Stimulated activated CD4-positive, alpha-beta T cell treated with anti-CD3 and anti-CD28 coated beads, Interleukin-15, amount 100 ng/mL, for 48 hours (primary cell): ENCODE measurements around the gene IQGAP2.
"Not testable (repeated sequence)": the region's sequence is repeated elsewhere in the genome, so short reads cannot be mapped to it uniquely, and the experiment has no call there.

Source experiments
- DNase-seq, 2 donors: peaks; one replicate each; pipeline ENCODE4 v3.0.0-alpha.2; 2020; ENCODE audit warnings: low read depth in 2 of 2

The IQGAP2 gene

DNA sequence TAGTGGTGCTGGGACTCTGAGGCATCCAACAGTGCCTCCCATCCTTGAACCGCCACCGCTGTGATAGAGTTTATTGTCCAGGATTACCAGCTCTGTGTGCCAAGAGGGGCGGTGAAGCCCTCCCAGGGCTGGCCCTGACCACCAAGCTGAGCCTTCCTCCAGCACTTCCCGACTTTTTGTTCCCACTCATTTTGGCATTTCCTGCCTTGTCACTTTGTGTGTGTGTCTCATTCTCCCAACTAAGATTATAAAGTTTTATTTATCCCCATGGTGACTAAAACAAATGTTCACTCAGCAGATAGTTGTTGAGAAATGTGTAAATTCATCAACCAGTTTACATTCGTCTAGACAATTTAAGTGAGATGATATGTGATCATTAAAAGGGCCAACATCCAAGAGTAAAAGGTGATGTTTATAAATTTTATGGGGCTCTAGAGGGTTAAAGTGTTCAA is 315.3 kb downstream of the IQGAP2 start:
- no peak for DNase-seq

- no peak for DNase-seq
Measured at GRCh38 chr5:76718880-76719279, 315.8 kb downstream of the IQGAP2 start.

GRCh38 chr5:76720988-76721569 is 318.0 kb downstream of the IQGAP2 start:
- DNase-seq = no peak

- no peak for DNase-seq
Measured at GRCh38 chr5:76723266-76723665, 320.2 kb downstream of the IQGAP2 start.

GRCh38 chr5:76723906-76724305 is 320.8 kb downstream of the IQGAP2 start:
- no peak for DNase-seq

DNA sequence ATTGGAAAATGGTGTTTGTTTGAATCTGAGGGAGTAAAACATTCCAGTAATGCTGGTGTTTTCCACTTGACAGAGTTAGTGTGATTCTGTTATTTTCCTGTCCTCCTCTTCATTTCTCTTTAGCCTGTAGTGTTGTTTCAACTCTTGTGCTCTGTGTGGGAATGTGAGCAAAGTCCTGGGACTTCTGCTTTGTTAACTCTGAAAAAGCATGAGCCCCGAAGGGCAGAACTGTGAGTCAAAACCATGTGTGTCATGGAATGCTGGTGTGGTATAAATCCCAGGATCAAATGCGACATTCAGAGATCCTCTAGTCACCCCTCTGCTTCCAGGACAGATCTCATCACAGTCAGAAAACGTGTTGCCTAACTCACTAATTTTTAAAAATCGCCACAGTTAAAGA is 321.8 kb downstream of the IQGAP2 start:
- DNase-seq = no peak

- DNase-seq = no peak
Measured at GRCh38 chr5:76728965-76729364, 325.9 kb downstream of the IQGAP2 start.

DNA sequence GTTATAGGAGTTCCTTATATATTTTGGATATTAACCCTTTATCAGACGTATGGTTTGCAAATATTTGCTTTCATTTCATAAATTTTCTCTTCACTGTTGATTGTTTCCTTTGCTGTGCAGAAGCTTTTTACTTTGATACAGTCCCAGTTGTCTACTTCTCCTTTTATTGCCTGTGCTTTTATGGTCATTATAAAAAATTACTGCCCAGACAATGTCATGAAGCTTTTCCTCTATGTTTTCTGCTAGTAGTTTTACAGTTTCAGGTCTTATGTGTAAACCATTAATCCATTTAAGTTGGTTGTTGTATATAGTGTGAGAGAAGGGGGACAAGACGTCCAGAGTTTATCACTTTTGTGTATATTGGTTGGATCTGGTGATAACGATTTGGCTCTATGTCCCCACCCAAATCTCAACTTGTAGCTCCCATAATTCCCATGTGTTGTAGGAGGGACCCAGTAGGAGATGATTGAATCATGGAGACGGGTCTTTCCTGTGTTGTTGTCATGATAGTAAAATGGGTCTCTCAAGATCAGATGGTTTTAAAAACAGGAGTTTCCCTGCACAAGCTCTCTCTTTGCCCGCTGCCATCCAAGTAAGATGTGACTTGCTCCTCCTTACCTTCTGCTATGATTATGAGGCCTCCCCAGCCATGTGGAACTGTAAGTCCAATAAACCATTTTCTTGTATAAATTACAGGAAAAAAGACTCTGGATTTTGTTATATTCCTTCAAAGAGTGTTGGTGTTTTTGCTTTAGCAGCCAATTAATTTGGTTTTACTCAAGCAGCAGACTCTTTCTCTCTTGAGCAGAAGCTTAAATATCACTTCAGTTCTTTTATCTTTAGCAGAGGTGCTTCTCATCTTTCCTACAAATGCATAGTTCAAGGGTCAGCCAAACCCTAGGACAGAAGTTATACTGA is 326.5 kb downstream of the IQGAP2 start:
- no peak for DNase-seq

DNA sequence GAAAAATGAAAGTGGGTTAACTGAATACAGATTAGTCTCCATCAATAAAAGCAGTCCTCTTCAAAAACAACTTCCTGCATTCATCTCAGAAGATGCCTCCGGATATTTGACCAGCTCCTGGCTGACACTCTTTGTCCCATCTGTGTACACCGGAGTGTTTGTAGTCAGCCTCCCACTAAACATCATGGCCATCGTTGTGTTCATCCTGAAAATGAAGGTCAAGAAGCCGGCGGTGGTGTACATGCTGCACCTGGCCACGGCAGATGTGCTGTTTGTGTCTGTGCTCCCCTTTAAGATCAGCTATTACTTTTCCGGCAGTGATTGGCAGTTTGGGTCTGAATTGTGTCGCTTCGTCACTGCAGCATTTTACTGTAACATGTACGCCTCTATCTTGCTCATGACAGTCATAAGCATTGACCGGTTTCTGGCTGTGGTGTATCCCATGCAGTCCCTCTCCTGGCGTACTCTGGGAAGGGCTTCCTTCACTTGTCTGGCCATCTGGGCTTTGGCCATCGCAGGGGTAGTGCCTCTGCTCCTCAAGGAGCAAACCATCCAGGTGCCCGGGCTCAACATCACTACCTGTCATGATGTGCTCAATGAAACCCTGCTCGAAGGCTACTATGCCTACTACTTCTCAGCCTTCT is 329.4 kb downstream of the IQGAP2 start:
- no peak for DNase-seq

- DNase-seq = peak in 1 of 2 donors; percentile 16
Measured at GRCh38 chr5:76733049-76733417, 329.9 kb downstream of the IQGAP2 start.

DNA sequence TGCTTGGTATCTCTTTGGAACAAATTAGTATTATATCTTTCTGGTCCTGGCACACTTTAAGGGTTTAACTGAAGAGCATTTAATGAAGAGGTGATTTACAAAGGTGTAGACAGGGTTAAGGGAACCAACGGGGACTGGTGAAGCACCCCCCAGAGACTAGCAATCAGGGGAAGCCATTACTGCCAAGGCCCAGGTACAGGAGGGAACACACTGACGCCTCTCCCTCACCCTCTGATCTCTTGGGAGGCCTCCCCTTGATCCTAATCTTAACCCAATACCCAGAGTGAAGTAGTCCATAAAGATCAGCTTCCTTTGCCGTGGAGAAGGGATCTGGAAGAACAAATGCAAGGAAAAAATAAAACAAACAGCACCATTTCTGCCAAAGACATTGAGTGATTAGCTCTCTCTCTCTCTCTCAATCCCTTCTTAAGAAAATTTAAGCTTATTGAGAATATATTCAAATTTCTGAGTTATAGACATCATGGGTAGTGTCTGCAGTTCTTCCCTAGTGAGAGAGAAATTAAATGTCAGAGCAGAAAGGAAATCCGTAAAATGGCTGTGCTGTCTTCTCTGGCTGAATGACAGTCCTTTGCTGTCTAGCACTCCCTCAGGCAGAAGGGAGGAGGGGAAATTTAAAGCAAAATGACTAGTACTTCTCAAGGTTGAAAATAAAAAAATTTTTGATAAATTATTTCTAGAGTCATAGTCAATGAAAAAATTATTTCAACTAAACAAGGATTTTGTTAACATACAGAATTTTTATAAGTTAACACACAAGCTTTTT is 332.9 kb downstream of the IQGAP2 start:
- DNase-seq = no peak

GRCh38 chr5:76736679-76737556 is 333.8 kb downstream of the IQGAP2 start:
- DNase-seq = no peak

DNA sequence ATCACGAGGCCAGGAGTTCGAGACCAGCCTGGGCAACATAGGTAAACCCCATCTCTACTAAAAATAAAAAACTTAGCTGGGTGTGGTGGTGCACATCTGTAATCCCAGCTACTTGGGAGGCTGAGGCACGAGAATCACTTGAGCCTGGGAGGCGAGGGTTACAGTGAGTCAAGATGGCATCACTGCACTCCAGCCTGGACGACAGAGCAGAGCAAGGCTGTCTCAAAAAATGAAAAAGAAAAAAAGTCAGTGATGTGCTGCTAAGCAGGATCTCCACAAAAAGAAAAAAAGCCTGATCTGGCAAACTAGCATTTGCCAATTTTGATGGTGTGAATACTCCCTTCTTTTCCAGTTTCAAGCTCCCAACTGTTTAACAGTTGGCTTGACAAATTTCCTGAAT is 334.8 kb downstream of the IQGAP2 start:
- DNase-seq = no peak

DNA sequence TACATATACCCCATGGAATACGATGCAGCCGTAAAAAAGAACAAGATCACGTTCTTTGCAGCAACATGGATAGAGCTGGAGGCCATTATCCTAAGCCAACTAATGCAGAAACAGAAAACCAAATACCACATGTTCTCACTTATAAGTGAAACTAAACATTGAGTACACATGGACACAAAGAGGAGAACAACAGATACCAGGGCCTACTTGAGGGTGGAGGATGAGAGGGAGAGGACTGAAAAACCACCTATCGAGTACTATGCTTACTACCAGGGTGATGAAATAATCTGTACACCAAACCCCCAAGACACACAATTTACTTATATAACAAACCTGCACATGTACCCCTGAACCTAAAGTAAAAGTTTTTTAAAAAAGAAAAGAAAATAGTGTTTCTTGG is 338.4 kb downstream of the IQGAP2 start:
- DNase-seq = not testable (repeated sequence)

GRCh38 chr5:76742583-76742982 is 339.5 kb downstream of the IQGAP2 start:
- DNase-seq = no peak

- no peak for DNase-seq
Measured at GRCh38 chr5:76744632-76745031, 341.5 kb downstream of the IQGAP2 start.

GRCh38 chr5:76745670-76746069 is 342.6 kb downstream of the IQGAP2 start:
- DNase-seq = no peak

DNA sequence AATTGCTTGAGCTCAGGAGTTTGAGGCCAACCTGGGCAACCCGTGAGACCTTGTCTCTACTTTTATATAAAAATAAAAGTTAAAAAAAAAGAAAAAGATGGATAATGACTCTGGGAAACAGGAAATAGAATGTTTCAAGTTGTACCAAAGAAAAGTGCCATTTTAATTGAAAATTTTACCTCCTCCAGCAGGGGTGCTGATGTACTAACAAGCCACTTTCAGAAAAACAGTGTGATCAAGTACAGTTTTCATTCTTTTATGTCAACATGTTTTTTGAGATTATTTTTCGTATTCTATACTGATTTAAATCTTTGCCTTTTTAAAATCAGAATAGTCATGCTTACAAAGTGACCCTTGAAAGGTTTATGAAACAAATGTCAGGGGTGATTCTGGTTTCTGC is 343.6 kb downstream of the IQGAP2 start:
- DNase-seq = no peak

DNA sequence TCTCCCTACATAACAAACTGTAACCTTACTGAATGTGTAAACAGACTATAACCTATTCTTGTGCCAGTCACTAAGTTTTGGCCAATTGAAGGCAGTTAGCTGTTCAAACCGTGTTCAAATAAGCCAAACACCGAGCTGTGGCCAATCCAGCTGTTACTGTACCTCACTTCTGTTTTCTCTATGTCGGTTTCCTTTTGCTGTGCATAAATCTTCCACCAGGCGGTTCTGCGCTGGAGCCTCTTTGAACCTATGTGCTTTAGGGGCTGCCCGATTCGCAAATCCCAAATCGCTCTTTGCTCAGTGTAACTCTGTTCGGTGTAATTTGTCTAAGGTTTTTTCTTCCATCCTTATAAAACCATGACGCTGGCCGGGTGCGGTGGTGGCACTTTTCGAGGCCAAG is 344.6 kb downstream of the IQGAP2 start:
- DNase-seq = no peak

DNA sequence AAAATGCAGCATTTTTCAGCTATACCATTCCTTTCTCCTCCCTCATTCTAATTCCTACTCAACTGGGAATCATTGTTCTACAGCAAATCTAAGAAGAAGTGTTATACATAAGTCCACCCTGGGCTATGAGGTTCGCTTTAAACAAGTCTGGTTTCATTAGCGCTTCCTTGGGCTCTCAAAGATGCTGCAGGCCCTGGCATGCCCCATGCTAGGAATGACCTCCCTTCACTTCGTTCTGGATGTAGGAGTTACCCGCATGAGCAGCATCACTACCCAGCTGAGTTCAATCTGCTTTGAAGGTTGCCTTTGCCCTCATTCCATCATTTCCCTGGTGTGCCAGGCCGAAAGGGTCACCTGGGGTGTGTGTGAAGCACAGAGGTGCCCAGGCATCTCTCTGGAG is 348.2 kb downstream of the IQGAP2 start:
- no peak for DNase-seq

GRCh38 chr5:76754668-76755078 is 351.6 kb downstream of the IQGAP2 start:
- DNase-seq = no peak
